ENCODE data around the gene RPL31.

DNA sequence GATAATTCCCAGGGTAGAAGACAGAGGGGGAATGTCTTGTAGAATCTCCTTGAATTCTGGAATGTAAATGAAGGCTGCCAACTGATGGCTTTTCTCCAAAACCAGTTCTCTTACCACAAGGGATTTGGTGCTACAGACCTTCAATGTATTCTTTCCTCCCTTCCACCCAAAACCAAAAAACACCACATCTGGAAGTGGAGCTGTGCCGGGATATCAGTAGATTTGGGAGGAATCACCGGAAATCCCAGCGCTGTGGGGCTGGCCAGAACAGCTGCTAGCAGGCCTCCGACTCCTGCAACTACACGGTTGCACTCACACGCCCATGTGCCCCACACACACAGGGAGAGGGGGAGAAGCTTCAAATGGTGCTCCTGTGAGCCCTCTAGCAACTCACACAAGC, 45.7 kb downstream of the RPL31 start:
- TF ChIP-seq, protein P1, sequence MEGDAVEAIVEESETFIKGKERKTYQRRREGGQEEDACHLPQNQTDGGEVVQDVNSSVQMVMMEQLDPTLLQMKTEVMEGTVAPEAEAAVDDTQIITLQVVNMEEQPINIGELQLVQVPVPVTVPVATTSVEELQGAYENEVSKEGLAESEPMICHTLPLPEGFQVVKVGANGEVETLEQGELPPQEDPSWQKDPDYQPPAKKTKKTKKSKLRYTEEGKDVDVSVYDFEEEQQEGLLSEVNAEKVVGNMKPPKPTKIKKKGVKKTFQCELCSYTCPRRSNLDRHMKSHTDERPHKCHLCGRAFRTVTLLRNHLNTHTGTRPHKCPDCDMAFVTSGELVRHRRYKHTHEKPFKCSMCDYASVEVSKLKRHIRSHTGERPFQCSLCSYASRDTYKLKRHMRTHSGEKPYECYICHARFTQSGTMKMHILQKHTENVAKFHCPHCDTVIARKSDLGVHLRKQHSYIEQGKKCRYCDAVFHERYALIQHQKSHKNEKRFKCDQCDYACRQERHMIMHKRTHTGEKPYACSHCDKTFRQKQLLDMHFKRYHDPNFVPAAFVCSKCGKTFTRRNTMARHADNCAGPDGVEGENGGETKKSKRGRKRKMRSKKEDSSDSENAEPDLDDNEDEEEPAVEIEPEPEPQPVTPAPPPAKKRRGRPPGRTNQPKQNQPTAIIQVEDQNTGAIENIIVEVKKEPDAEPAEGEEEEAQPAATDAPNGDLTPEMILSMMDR (IDR thresholded peaks at IDR 0.05): no peak
- TF ChIP-seq POLR2AphosphoS5 (IDR thresholded peaks at IDR 0.05) (no peak), POLR2A (IDR thresholded peaks at IDR 0.05) (no peak), EP300 (IDR thresholded peaks at IDR 0.05; ENCODE audit: low read depth) (no peak)

All from transverse colon (tissue), 4 donors.